DMS53 (cell line): Measurements from ENCODE around the gene DNAH14.
"Not testable (repeated sequence)": the region's sequence is repeated elsewhere in the genome, so short reads cannot be mapped to it uniquely, and the experiment has no call there.

ENCODE experiments used
- DNase-seq: peaks from one replicate; lab custom pipeline; 2025; lab: John Stamatoyannopoulos, UW

The DNAH14 gene

DNA sequence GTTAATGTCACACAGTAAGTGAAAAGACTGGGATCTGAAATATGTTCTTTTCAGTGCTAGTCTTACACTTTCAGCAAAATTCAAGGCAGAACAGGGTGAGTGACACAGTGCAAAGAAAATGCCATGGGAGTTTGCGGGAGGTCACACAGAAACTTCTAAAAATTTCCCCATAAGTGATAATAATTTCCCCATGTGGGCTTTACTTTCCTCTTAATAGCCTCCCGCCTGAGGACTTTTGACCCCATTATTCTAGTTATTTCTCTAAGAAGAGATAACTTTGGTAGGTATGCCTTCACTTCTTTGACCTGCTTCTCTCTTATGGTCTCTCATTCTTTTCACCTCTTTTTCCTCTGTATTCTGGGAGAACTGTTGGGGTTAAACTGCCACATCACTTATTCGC, 8.1 kb upstream of the DNAH14 start:
- no peak for DNase-seq

DNA sequence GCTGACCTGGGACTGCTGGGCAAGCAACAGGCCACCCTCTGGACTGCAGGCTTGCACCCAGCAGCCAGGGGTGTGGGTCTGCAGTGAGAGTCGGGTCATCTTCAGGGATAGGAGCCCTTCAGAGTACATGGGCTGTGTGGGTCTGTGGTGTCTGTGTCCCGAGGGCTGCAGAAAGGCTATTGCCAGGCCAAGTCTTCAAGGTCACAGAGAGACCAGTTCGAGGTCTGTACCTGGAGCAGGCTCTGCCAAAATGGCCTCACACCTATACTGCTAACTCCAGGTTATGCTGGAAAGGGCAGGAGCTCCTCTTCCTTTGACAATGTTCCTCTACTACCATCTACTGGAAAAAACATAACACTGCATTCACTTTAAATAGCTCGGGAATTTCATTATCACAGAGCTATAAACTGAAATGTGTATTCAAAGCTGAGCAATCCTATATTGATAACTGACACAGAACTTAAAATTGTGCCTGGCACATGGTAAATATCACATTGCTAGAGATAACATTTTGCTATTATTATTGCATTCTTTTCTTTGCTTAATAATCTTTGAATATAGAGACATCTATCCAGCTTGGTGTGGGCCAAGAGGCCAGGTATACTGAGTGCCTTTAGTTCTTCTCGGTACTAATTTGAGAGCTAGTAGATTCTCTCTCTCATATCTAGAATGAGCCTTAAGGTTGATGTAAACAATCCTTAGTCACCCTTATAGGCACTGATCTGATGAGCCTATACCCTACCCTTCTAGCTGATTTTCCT, 6.9 kb upstream of the DNAH14 start:
- peak; percentile 76 for DNase-seq

DNA sequence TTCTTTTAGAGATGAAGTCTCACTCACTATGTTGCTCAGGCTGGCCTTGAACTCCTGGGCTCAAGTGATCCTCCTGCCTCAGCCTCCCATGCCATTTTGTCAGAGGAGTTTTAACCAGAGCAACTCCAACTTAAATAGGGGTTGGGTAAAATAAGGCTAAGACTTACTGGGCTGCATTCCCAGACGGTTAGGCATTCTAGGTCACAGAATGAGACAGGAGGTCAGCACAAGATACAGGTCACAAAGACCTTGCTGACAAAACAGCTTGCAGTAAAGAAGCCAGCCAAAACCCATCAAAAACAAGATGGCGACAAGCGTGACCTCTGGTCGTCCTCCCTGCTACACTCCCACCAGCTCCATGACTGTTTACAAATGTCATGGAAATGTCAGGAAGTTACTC, 5.7 kb upstream of the DNAH14 start:
- no peak for DNase-seq

DNA sequence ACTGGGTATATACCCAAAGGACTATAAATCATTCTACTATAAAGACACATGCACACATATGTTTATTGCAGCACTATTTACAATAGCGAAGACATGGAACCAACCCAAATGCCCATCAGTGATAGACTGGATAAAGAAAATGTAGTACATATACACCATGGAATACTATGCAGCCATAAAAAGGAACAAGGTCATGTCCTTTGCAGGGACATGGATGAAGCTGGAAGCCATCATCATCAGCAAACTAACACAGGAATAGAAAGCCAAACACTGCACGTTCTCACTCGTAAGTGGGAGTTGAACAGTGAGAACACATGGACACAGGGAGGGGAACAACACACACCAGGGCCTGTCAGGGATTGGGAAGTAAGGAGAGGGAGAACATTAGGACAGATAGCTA, 1.8 kb upstream of the DNAH14 start:
- not testable (repeated sequence) for DNase-seq

DNA sequence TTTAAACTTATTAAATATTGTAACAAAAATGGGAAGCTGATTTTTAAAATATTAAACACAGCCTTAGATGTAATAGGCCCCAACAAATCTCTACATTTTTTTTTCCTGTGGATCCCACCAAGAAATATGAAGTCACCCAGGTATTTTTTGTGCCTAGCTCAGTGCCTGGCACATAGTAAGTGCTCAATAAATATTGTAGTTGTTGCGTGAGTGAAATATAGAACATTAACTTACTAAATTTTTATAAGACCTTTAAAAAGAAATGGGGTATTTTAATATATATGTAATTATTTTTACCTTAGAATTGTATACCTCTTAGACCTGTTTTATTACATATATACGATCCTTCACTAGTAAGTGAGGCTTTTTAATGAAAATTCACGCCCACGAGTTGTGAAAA, 569 bp upstream of the DNAH14 start:
- no peak for DNase-seq

DNA sequence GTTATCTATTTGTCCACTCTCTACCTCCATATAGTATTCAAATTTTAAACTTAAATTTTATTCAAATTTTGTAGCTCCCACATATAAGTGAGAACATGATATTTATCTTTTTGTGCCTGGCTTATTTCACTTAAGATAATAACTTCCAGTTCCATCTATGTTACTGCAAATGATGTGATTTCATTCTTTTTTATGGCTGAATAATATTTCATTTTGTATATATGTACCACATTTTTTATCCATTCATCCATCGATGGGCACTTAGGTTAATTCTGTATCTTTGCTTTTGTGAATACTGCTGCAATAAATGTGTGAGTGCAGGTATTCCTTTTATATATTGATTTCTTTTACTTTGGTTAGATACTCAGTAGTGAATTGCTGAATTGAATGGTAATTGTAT, 2.1 kb downstream of the DNAH14 start:
- DNase-seq = no peak

DNA sequence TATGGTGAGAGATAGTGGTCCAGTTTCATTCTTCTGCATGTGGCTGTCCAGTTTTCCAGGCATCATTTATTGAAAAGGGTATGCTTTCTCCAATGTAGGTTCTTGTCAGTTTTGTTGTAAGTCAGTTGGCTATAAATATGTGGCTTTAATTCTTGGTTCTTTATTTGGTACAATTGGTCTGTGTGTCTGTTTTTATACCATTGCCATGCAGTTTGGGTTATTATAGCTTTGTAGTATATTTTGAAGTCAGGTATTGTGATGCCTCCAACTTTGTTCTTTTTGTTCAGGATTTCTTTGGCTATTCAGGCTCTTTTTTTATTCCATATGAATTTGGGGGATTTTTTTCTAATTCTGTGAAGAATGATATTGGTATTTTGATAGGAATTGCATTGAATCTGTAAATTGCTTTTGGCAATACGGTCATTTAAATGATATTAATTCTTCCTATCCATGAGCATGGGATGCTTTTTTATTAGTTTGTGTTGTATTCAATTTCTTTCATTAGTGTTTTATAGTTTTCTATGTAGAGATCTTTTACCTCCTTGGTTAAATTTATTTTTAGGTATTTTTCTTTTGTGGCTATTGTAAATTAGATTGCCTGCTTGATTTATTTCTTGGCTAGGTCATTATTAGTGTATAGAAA, 3.3 kb downstream of the DNAH14 start:
- no peak for DNase-seq

DNA sequence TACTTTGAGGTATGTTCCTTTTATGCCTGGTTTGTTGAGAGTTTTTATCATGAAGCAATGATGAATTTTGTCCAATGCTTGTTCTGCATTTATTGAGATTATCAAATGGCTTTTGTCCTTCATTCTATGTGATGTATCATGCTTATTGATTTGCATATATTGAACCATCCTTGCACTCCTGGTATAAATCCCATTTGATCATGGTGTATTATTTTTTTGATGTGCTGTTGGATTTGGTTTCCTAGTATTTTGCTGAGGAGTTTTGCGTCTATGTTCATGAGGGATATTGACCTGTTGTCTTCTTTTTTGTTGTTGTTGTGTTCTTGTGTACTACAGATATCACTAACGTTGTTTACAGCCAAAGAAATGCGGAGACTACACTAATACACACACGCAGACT, 4.1 kb downstream of the DNAH14 start:
- DNase-seq = peak; percentile 7

DNA sequence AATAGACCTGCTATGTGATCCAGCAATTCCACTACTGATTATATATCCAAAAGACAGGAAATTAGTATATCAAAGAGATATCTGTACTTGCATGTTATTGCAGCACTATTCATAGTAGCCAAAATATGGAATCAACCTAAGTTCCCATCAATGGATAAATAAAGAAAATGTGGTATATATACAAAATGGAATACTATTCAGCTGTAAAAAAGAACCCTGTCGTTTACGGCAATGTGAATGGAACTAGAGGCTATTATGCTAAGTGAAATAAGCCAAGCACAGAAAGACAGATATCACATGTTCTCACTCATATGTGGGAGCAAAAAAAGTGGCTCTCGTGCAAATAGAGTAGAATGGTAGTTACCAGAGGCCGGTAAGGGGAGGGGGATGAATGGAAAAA, 9.2 kb downstream of the DNAH14 start:
- DNase-seq = no peak

DNA sequence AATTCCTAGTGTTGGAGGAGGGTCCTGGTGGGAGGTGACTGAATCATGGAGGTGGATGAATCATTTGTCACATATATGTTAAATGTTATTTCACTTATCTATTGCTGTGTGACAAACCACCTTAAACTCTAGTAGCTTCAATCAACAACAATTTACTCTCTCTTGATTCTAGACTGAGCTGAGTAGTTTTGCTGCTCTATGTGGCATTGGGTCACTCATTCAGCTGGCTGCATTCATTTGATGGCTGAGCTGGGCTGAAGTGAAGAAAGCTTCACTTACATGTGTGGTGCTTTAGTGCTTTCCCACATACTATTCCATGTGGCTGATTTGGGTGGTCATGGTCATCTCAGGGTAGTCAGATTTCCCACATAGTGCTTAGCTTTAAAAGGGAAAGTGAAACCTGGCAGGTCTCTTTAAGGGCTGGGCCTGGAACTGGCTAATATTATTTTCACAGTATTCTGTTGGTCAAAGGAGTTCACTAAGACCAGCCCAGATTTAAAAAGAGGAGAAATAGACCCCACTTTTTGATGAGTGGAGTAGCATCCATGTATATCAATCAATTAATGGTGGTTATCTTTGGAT, 10.5 kb downstream of the DNAH14 start:
- DNase-seq = peak; percentile 15

DNA sequence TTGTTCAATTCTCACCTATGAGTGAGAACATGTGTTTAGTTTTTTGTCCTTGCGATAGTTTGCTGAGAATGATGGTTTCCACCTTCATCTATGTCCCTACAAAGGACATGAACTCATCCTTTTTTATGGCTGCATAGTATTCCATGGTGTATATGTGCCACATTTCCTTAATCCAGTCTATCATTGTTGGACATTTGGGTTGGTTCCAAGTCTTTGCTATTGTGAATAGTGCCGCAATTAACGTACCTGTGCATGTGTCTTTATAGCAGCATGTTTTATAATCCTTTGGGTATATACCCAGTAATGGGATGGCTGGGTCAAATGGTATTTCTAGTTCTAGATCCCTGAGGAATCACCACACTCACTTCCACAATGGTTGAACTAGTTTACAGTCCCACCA, 11.3 kb downstream of the DNAH14 start:
- DNase-seq = not testable (repeated sequence)

DNA sequence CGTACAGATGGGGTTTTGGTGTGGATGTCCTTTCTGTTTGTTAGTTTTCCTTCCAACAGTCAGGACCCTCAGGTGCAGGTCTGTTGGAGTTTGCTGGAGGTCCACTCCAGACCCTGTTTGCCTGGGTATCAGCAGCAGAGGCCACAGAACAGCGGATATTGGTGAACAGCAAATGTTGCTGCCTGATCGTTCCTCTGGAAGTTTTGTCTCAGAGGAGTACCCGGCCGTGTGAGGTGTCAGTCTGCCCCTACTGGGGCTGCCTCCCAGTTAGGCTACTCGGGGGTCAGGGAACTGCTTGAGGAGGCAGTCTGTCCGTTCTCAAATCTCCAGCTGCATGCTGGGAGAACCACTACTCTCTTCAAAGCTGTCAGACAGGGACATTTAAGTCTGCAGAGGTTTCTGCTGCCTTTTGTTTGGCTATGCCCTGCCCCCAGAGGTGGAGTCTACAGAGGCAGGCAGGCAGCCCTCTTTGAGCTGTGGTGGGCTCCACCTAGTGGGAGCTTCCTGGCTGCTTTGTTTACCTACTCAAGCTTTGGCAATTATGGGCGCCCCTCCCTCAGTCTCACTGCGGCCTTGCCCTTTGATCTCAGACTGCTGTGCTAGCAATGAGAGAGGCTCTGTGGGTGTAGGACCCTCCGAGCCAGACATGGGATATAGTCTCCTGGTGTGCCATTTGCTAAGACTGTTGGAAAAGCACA, 16.3 kb downstream of the DNAH14 start:
- not testable (repeated sequence) for DNase-seq

DNA sequence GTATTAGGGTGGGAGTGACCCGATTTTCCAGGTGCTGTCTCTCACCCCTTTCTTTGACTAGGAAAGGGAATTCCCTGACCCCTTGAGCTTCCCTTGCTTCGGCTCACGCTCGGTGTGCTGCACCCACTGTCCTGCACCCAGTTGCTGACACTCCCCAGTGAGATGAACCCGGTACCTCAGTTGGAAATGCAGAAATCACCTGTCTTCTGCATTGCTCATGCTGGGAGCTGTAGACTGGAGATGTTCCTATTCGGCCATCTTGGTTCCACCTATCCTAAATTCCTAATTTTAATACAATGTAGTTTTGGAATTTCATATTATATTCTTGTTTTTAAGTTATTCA, 16.8 kb downstream of the DNAH14 start:
- DNase-seq = not testable (repeated sequence)

DNA sequence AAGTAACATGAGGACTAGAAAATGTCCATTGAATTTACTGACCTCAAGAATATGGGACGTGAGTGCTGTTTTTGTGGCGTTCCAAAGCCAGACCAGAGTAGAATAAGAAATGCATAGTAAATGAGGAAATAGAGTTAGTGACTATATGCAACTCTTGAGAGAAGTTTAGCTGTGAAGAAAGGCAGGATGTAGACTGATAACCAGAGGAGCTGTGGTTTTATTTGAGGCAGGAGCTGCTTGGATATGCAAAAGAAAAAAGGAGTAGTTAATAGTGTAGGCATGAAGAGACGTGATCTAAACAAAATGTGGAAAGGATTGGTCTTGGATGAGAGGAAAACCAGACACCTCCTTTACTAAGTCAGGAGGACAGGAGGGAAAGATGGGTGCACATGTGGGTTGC, 28.2 kb downstream of the DNAH14 start:
- DNase-seq = no peak

DNA sequence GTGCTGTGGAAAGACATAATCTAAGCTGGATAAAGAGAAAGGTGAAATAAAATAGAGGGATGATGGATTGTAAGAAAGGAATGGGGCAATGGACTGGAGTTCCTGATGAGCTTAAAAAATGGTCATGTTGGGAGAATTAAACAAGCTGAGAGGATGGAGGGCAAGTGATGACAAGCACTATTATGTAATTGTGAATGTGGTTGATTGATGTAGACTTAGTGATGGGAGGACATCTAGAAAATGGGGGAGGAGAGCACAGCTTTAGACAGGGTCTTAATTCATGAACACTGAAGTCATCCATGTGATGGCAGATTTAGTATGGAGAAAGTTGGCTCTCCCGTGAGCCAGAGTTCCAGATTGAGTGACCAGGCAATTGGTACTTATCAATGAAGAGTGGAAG, 29.0 kb downstream of the DNAH14 start:
- no peak for DNase-seq

DNA sequence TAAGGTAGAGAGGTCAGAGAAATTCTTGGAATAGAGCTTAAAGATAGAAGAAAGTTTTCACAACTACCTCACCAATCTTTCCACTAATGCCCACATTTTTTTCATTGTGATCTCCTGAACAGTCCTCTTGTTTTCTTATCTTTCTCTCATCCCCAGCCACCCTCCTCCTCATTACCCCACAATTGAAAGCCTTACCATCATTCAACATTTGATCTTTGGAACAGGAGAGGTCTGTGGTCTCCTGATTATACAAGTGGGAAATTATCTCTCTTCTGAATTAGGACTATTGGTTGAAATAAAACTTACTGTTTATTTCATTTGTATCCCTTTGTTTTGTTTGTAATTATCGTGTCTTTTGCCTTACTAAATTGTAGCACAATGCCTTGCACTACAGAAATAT, 29.6 kb downstream of the DNAH14 start:
- DNase-seq = no peak

DNA sequence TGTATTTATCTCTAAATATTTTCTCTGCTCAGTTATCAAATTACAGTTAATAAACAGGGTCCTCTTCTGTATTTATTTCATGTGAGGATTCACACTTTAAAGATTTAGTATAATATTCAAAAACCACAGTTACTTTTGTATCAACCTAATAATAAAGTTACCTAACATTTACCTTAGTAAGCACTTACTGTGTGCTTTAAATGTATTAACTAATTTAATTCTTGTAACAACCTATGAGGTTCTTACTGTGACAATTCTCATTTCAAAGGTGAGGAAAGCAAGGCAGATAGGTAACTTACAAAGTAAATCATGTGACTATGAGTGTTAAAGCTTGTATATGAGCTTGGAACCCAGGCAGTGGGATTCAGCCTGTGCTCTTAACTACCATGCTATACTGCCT, 30.2 kb downstream of the DNAH14 start:
- no peak for DNase-seq

DNA sequence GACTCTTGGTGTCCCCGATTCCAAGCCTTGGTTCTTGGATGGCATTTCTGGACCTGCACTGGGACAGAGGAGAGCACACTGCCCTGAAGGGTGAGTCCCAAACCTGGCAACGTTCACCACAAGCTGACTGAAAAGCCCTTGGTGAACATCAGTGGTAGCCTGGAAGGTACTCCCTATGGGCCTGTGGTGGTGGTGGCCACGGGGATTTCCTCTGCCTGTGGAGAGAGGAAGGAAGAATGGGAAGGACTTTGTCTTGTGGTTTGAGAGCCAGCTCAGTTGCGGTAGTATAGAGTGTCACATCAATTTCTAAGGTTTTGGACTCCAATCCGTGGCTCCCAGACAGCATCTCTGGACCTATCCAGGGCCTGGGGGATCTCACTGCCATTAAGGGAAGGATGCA, 50.7 kb downstream of the DNAH14 start:
- DNase-seq = no peak

DNA sequence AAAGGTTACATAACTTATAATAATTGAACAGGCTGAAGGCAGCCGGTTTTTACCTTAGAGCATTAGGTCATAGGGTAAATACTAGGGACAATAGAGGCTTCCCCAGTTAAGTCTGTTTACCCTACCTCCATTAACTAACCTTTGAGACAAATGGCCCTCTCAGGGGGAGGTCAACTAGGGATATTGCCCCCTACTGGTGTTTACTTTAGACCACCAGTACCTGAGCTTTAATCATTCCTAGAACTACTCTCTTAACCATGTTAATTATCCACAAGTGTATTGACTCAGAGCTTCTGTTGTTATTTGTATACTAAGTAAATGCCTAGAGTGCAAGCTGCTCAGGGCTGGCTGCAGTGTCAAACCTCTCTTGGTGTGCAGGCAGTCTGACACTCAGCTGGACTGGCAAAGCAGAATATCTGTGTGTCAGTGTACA, 52.5 kb downstream of the DNAH14 start:
- peak; percentile 83 for DNase-seq

DNA sequence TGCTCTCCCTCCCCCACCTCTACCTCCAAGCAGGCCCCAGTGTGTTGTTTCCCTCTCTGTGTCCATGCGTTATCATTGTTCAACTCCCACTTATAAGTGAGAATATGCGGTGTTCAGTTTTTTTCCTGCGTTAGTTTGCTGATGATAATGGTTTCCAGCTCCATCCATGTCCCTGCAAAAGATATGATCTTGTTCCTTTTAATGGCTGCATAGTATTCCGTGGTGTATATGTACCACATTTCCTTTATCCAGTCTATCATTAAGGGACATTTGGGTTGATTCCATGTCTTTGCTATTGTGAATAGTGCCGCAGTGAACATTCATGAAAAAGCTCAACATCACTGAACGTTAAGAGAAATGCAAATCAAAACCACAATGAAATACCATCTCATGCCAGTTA, 58.6 kb downstream of the DNAH14 start:
- DNase-seq = no peak

DNA sequence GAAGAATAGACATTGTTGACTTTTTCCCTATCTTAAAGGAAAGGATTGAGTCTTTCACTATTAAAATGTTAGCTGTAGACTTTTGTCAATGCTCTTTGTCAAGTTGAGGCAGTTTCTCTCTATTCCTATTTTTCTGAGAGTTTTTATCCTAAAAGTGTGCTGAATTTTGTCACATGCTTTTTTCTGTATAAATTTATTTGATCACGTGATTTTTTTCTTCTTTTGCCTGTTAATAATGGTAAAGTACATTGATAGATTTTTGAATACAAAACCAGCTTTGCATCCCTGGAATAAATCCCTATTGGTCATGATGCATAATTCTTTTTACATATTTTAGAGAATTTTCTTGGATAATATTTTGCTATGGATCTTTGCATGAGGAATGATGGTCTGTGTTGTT, 60.1 kb downstream of the DNAH14 start:
- no peak for DNase-seq

DNA sequence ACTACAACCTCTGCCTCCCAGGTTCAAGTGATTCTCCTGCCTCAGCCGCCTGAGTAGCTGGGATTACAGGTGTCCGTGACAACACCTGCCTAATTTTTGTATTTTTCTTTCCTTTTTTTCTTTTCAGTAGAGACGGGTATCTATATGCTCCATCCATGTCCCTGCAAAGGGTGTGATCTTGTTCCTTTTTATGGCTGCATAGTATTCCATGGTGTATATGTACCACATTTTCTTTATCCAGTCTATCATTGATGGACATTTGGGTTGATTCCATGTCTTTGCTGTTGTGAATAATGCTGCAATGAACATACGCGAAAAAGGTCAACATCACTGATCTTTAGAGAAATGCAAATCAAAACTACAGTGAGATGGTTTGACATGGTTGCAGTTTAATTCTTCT, 62.1 kb downstream of the DNAH14 start:
- not testable (repeated sequence) for DNase-seq

DNA sequence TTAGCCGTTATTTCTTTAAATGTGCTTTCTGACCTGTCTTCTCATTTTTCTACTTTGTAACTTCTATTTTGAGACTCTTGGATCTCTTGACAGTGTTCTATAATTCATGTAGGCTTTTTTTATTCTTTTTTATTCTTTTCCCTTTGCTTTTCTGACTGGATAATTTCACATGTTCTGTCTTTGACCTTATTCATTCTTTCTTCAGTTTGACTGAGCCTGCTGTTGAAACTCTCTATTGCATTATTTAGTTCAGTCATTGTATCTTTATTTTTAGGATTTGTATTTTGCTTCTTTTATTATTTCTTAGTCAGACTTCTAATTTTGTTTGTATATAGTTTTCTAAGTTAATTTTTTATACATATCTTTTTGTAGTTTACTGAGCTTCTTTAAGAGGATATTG, 66.1 kb downstream of the DNAH14 start:
- no peak for DNase-seq
